ENCODE measurements around the gene CNTNAP5. TPM values are rescaled to one million over a fixed set of nuclear protein-coding genes. Genes with fewer than 3 reads are reported as not detected.

Gene CNTNAP5
- total and polyA plus RNA-seq, 2 donors (not counting 3 experiments of a cell fraction or from before 2014, with no cell fraction given), result not detected

- Histone ChIP-seq H3K79me2 (ENCODE audit: control insufficient read depth, insufficient read depth, low read length) (no peaks in the 10 kb centered on the region), H4K20me1 (replicated peaks; ENCODE audit: control insufficient read depth, extremely low read depth, insufficient read depth, low read length) (no peaks in the 10 kb centered on the region), H3K4me2 (ENCODE audit: insufficient read depth, low read length) (no peak overlapping the region), H3K27ac (ENCODE audit: insufficient read depth, low read depth, low read length) (no peak overlapping the region), H3K9ac (replicated peaks; ENCODE audit: extremely low read depth, insufficient read depth, low read length) (no peak overlapping the region), H3K9me1 (replicated peaks; ENCODE audit: control insufficient read depth, extremely low read depth, insufficient read depth, low read length) (no peaks in the 10 kb centered on the region), H3K9me3 (replicated peaks; ENCODE audit: control insufficient read depth, insufficient read depth, low read length) (peaks cover 7% of the 10 kb centered on the region), H3K27me3 (ENCODE audit: control insufficient read depth in 2 of 2, insufficient read depth in 2 of 2, low read length in 2 of 2) (no peaks in the 10 kb centered on the region), H3K4me3 (replicated peaks in 1 of 3; ENCODE audit: insufficient read depth in 1 of 3, low read depth in 1 of 3, low read length in 3 of 3) (no peak overlapping the region), H3K4me1 (ENCODE audit: control insufficient read depth, extremely low read depth, insufficient read depth, low read length) (no peaks in the 10 kb centered on the region), H3K36me3 (ENCODE audit: control insufficient read depth in 2 of 2, extremely low read depth in 1 of 2, insufficient read depth in 2 of 2, low read length in 2 of 2) (no peaks in the 10 kb centered on the region), H2AFZ (ENCODE audit: low read depth, low read length) (no peak overlapping the region)
- ChIA-PET CTCF (no interaction called here), POLR2A (no interaction called here)
- TF ChIP-seq POLR2A (IDR thresholded peaks at IDR 0.05; ENCODE audit: low read depth, low read length), result no peak
- no peak for TF ChIP-seq CTCF (IDR thresholded peaks at IDR 0.05; ENCODE audit: extremely low read depth in 1 of 2, insufficient read depth in 1 of 2, low read depth in 1 of 2, low read length in 2 of 2)
- no peak for TF ChIP-seq EZH2 (IDR thresholded peaks at IDR 0.05; ENCODE audit: borderline replicate concordance, low read depth, low read length, severe bottlenecking)
- no peak for TF ChIP-seq MAX (IDR thresholded peaks at IDR 0.05; ENCODE audit: insufficient read depth, insufficient read length)
- no peak for TF ChIP-seq FOS (IDR thresholded peaks at IDR 0.05; ENCODE audit: borderline replicate concordance, insufficient read depth, low read length)
- no peak for TF ChIP-seq POLR2AphosphoS5 (IDR thresholded peaks at IDR 0.05; ENCODE audit: insufficient read depth, low read depth, low read length)
- TF ChIP-seq MYC (IDR thresholded peaks at IDR 0.05; ENCODE audit: low read depth, low read length), result no peak
- TF ChIP-seq JUN (IDR thresholded peaks at IDR 0.05; ENCODE audit: borderline replicate concordance, insufficient read depth, insufficient read length, low read depth), result no peak
- TF ChIP-seq GATA2 (IDR thresholded peaks at IDR 0.05; ENCODE audit: insufficient read depth, insufficient read length, low read depth, low read length), result no peak
- FAIRE-seq, result no peak
- DNase-seq (ENCODE audit: low read depth, low spot score), result no peak
- intact Hi-C loops (cut with micrococcal nuclease), result no loop called here
- no TSS peak for BruUV-seq (replicated peaks)
- dilution Hi-C loops (cut with MboI; ENCODE audit: extremely low pct_ligation_motif_present, low sequenced_read_pairs), result no loop called here
These were observed 510.7 kb downstream of the CNTNAP5 start for GRCh38 chr2:124535816-124536215.

Measured in endothelial cell of umbilical vein (primary cell).